ENCODE measurements around the gene BCL6.

BCL6 gene

DNA sequence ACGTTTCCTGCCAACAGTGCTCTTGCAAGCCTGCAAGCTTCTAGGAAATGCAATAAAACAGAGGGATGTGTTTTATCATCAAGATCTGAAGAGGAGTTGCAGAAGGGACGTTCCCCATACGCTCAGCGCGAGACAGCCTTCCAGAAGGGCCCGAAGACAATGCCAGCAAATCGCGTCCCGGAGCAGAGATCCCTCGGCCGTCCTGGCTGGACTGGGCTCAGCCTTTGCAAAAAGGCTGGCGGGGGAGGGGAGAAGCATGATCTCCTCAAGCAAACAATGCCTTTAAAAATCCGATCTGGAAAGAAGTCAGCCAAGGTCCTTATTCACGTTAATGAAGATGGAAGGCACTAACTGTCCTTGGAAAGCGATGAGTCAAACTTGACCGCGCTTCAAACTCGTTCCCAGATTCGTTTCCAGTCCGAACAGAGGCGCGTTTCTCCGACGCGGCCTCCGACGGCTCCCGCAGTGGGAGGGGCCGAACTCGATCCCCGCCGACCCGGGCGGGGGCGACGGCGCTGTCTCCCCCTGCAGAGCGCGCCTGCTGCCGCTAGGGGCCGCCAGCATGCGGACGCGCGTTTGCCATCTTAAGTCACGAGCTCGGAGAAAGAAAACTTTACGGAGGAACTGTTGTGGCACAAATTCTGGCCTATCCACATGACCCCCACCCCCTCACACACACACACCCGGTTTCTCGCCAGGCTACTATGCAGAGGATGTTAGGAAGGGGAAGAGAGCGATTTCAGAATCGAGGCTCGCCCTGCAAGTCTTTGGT, 5.5 kb downstream of the BCL6 start:
- DNase-seq: peak in 57 of 58 donors; percentile 25 to 87 (median 70)

DNA sequence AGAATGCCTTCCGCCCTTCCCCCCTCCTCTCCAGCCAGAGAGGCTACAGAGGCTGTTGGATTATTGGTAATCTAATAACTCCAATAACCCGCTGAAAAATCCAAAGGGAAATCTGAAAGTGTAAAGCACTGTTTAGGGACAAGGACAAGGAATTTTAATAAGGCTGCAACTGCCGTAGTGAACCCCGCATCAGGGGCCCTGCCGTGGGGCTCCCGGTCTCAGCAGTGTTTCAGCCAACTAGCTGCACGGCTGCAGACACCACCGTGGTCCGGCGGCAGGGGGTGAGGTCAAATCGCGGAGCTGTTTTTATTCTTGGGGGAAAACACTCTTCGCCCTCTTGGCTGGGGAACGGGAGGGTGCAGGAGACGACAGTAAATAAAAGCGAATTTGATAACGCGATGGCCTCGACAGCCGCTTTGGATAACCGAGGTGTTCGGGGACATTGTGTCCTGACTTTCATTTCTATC, 6.1 kb downstream of the BCL6 start:
- DNase-seq: peak in 22 of 58 donors; percentile 46 to 84 (median 68)

DNA sequence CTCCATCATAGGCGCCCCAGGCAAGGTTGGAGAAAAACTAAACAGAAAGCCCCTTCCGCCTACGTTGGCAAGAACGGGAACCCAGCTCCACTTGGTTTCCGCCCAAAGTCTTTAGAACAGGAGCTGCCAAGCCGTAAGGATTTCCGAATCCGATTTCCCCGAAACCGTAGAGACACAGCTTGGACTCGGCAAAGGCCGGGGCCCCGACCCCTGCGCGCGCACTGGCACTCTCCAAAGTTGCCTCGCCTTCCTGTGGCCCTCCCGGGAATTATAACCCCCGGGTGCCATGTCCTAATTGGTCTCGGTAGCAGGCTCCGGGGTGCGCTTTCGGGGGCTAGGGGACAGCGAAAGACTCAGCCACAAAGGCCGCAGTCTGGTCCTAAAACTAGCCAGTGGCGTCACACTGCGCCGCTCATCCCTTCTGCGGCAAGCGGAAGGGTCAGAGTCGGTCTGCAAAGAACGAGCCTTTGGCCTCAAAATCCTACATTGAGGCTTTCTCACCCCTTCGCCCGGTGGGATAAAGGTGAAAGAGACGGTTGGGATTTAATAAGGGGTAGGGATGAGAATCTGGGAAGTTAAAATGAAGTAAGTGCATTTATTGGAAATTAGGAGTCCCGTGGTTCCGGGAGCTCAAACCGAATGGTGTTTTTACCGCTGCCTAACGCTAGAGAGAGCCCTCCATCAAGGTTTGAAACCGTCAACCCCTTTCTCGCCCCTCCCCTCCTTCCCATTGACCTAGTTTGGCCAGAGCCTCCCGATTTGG, 6.8 kb downstream of the BCL6 start:
- peak in 56 of 58 donors; percentile 24 to 91 (median 78) for DNase-seq

DNA sequence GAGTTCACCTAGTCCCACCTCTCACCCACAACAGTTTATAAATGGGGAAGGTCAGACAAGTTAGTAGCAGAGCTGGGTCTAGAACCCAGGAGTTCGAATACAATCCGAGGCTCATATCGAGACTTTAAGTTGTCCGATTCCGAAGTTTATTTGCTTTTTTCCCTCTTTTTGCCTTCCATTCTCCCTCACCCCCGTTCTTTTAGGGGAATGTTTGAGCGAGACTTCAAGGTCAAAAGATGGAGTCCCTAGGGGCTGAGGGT, 7.3 kb downstream of the BCL6 start:
- DNase-seq: no peak

DNA sequence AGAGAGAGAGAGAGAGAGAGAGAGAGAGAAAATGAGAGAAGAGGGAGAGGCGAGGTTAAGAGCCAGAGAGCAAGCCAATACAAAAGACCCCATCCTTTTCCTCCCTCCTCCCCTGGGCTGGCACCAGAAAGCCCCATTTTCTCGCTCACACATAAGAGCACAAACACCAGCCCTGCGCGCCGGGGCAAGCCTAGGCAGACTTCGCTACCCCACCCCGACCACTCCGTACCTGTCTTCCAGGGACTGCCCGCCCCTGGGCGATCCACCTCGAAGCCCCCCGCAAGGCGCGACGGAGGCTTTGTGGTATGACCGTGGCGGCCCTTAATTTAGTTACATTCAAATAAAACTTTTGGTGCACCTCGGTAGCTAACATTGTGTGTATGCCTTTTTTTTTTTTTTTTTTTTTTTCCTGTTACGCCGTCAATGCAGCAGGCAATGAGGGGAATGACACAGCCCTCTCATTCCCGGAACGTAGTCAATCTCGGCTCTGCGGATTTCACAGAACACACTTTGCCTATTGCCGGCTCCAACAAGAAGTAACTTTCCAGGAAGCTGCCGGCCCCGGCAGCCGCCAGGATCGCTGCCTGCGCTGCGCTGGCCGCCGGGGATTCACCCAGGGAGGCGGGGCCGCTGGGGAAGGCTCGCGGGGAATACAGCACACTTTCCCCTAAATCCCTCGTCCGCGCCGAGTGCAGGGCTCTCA, 7.7 kb downstream of the BCL6 start:
- DNase-seq: peak in 33 of 58 donors; percentile 8 to 68 (median 33)

DNA sequence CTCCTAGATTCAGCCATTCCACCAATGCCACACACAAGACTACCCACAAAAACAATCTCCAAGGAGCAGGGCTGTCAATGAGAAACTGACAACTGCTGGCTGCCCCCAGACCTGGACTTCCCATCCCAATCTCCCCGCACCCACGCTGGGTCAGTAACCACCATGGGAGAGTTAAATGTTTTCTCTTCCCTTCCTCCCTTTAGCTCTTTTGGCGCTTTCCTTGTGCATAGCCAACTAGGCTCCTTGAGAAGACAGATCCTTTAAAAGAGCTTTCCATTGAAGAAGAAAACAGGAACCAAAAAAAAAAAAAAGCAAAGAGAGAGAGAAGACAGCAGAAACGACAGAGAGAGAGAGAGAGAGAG, 8.3 kb downstream of the BCL6 start:
- DNase-seq: peak in 1 of 58 donors; percentile 22

DNA sequence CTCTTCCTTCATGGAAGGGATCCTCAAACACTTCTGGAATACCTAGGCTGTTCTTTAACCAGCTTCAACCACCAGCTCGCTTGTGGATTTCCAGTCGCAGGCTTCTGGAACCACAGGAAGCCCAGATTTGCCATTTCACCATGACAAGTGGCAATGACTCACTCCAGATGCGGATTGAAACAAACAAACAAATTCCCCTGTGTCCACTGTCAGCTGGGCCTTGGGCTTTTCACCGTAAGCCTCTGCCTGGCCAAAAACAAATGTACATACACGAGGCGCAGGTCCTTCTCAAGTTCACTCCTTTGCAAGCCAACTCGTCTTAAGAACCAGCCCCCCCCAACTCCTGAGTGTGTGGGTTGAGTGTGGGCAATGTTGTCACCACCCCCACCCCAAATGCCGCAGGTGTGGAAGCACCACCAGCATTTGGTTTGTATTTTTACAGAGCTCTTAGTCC, 8.8 kb downstream of the BCL6 start:
- peak in 8 of 58 donors; percentile 17 to 51 (median 34) for DNase-seq

DNA sequence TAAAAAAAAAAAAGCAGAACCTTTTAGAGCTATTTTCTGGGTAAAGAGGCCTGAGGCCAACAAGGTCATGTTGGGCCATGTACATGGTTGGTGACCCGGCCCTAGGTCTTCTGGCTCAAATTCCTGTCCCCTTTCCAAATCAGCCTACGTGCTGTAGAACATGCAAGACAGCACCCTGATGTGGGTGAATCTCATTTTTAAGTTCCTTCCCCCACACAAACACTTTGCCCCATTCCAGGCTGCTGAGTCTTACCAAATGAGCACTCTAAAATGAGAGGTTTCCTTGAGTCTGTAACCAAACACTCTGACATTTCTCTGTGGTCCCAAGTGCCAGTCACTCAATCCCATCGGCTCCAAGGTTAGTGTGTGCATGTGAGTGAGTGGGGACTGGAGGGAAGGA, 9.4 kb downstream of the BCL6 start:
- no peak for DNase-seq

DNA sequence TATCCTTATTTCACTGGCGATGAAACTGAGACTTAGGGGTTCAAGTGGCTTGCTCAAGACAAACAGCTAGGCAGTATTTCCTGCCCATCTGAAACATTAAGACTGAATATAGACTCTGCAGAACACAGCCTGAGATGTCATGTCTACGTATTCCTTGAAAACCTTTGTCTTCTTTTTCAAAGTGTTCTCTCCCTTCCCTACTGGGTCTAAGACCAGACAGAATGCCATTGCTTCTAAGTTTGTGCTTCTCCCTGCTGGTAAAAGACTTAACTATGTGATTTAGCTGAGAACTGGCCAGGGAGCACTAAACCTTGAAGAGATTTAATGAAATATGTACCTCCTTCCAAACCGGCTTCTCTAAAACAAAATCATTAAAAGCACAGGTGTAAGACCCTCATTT, 9.9 kb downstream of the BCL6 start:
- no peak for DNase-seq

DNA sequence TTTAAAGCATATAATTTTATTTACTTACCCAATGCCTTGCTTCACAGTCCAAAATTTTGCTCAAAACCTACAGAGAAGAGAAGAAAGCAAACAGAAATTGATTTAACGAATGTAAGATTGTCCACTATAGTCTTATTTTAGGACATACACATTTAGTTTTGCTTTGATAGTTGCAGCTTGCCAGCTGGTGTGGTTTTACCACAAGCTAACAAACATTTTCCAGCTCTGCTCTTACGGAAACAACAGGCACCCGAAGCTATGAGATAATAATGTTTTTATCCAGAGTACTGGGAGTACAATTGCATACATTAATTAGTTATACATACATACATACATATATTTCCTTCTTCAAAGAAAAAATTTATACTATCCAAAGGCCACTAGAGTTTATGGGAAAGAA, 10.4 kb downstream of the BCL6 start:
- DNase-seq: no peak

DNA sequence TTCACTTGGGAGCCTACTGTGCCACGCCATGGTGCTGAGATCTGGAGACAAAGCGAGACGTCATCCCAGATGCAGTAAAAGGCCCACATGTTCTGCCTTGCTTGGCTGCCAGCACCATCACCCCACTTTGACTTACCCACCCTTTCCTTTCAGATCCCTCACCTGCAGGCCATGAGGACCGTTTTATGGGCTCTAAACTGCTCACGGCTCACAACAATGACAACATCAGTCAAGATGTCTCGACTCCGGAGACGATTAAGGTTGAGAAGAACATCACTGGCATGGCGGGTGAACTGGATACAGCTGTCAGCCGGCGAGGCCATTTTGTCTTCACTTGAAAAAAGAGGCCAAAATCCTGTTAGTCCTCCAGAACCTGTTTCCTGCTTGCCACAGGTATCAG, 11.9 kb downstream of the BCL6 start:
- no peak for DNase-seq

DNA sequence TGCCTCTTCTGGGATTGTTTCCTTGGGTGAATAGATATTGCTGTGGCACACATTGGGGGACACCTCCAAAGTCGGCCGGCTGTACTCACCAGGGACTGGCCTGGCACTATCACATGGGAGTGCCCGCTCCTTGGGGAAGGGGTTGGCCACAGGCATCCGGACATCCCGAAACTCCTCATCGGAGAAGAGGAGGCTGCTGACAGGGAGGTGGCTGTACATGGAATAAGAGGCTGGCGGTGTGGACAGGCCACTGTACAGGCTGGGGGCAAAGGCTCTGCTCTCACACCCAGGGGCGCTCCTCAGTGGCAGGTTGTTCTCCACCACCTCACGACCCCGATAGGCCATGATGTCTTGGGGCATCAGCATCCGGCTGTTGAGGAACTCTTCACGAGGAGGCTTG, 15.7 kb downstream of the BCL6 start:
- no peak for DNase-seq

DNA sequence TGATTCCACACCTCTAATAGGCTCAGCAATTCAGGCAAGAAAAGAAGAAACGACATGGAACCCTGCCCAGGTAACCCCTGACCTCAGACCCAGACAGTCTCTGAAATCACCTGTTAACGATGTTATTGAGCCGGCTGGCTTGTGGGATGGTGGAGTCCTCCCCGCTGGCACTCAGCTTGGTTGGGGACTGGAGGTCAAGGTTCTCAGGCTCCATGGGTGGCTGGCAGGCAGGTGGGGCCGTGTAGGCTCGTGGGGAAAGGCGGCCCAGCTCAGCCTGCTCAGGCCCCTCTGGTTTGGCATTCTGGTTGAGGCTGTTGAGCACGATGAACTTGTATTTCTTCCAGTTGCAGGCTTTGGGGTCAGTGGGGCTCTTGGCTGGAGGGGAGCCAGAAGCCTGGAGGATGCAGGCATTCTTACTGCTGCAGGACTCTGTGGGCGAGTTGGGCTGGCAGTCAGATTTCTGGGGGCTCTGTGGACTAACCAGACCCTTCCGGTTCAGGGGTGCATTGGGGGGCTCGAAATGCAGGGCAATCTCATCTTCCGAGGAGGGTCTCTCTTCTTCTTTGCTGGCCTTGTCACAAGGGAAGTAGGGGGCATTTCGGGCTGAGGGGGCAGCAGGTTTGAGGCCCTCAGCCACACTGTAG, 16.2 kb downstream of the BCL6 start:
- no peak for DNase-seq

DNA sequence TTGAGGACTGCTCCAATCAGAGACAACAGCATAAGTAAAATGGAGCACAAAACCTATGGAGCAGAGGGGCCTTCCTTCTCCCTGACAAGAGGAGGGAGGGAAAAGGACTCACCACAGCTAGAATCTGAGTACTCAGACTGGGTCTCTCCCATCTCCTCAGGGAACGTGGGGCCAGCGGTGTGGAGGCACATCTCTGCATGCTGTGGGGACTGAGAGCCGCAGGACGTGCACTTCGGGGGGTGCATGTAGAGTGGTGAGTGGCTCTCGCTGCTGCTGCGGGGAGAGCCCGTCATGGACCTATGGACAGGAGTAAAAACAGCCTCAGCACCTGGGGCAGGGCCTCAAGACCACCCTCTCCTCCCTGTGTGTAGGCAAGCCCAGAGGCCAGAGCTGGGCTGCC, 17.0 kb downstream of the BCL6 start:
- no peak for DNase-seq

DNA sequence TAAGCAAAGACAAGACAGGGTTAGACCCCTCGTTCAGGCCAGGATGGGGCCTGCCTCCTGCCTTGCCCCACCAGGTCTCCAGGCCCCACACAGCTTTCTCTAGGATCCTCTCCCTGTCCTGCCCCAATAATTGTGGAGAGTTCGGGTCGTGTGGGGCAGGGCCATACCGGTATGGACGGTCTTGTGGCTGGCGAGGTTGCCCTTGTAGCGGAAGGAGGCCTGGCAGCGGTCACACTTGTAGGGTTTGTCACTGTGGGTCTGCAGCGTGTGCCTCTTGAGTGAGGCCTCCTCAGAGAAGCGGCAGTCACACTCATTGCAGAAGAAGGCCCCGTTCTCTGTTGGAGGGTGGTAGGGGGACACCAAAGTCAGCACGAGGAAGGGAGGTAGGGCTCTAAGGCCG, 18.7 kb downstream of the BCL6 start:
- DNase-seq: no peak

DNA sequence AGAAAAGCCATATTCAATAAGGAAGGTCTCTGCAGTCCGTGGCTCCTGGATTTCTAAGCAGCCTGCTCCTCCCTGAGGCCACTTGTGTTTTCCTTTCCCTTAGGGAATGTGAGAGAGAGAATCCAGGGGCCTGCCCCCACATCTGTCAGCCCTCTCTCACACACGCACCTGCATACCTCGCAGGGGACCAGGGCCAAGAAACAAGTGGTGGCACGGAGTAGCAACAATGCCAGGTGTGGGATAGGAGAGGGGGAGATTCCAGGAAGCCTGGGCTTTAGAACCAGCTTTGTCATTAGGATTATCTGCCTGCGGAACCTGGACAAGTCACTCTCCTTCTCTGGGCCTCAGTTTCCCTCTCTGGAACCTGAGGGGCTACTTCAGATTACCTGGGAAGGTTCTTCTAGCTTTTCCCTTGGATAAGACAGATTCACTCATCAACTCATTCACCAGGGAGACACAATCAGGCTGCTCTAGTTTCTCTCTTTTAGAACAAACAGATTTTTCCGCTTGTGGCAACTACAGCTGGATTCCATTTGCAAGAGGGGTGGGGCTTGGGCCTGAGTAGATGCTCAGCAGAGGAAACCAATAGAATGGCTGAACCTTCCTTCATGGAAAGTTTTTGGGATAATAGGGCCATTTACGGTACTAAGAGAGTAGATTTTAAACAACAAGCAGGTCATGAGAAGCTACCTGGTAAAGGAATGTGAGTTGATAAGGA, 19.5 kb downstream of the BCL6 start:
- no peak for DNase-seq

DNA sequence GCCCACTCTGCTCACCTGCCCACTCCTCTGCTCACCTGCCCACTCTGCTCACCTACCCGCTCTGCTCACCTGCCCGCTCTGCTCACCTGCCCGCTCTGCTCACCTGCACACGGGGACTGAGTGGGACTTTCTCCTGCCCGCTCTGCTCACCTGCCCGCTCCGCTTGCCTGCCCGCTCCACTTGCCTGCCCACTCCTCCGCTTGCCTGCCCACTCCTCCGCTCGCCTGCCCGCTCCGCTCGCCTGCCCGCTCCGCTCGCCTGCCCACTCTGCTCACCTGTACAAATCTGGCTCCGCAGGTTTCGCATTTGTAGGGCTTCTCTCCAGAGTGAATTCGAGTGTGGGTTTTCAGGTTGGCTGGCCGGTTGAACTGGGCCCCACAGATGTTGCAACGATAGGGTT, 20.0 kb downstream of the BCL6 start:
- DNase-seq: no peak

DNA sequence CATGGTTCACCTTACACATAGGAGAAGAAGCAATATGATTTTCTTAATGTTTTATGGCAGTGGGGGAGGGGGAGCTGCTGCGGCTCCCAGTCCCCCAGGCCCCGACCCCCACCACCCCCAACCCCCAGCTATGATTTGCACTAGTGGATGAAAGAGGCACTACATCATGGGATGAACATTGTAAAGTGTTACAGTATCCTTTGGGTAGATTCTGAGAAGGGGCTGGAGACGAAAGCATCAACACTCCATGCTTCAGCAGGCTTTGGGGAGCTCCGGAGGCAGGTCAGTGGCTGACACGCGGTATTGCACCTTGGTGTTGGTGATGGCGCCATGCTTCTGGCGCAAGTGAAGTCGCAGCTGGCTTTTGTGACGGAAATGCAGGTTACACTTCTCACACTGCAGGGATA, 23.1 kb downstream of the BCL6 start:
- DNase-seq: no peak

DNA sequence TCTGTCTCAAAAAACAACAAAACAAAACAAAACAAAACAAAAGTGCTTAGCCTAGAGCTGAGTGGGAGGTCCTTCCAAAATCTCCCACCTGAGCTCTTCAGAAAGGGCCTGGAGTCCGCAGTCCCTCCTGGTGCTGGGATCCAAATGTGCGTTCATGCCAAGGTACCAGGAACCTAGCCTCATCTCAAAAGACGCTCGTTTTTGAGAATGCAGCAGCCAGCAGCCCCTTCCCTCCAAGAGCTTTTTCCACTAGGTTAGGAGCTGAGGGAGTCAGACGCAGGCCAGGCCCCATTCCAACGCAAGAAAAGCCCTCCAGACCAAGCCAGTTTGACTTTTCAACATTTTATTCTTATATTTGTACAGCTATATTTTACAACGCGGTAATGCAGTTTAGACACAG, 24.2 kb downstream of the BCL6 start:
- no peak for DNase-seq

DNA sequence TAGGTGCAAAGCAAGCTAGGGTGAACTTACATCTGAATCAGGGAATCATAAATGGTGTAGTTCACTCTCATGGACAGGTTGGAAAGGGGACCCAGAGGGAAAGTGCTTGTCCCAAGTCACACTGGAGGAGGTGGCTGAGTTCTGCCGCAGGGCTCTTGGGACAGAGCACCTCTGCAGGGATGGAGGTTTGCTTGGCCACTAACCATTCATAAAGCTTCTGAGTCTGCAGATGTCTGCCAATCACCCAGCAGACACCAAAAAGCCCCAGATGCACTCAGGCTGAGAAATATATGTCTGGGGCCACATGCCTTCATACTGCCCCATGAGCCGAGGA, 25.0 kb downstream of the BCL6 start:
- DNase-seq: no peak

DNA sequence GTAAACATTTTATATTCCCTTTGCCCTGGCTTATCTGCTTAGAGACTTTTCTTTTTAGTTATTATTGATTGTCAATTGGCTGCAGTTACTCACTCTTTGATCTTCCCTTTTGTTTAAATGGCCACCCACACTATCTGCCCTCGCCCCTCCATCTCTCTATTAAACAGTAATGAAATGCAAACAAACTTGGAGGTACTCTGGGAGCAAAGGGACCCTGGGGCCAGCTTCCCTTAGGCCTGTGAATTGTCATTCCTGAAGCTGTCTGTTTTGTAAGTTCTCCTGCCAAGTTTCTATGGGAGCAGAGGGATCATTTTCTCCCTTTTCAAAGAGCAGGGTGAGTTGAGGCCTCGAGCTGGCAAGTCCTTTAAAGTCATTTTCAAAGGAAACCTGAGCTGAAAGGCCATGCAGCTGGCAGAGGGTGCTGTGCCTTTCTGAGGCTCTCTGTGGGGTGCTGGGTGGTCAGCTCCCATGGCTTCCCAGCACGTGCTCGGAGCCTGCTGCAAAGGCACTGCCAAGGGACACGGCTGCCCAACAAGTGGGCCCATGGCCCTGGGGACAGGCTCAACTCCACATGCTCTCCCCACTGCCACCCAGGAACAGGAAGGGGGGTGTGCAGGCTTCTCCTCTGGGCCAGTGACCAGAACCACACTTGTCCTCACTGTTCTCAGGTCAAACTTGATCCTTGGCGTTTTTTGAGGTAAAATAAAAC, 25.5 kb downstream of the BCL6 start:
- DNase-seq: peak in 51 of 58 donors; percentile 11 to 93 (median 55)
